ENCODE data around the gene DRAXIN.

DRAXIN gene

DNA sequence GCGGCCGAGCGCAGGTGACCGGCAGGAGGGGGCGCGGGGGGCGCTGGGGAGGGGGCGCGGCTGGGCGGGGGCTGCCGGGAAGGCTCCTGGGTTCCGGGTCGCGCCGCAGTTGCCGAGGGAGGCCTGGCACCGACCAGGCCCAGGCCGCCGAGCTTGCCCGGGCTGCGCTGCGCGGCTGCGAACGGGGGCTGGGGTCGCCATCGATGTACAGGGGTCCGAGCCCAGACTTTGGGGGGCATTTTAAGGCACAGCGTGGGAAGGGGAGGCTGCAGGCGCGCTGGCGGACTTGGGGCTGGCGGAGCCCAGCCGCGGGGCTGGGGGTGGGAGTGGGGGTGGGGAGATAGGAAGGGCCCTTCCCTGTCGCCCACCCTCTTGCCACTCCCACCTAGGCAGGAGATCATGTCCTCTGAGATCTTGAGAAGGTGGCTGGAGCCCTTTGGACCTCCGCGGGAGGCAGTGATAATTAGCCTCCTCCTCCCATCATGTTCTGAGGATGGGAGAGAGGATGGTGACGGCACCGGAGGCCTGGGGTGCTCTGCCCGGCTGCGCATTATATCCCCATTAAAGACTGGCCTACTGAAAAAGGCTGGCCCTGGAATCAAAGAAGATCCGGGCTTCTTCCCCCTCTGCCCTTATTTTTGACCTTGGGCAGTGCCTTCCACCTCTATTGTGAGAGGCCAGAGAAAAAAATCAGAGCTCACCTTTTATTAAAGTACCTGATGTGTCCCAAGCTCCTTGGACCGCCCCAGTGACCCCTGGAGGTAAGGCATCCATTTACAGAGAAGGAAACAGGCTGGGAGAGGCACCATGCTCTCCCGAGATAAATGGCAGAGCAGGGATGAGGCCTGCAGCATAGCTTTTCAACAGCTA lies 36.3 kb upstream of the DRAXIN start:
- DNase-seq (ENCODE audit: low read depth in 2 of 3, low spot score in 2 of 3), result no peak

- DNase-seq (ENCODE audit: low read depth in 2 of 3, low spot score in 2 of 3), result no peak
These were observed 33.9 kb upstream of the DRAXIN start for GRCh38 chr1:11657654-11658053.

- DNase-seq (ENCODE audit: low read depth in 2 of 3, low spot score in 2 of 3), result no peak
These were observed 33.0 kb upstream of the DRAXIN start for GRCh38 chr1:11658542-11658941.

DNA sequence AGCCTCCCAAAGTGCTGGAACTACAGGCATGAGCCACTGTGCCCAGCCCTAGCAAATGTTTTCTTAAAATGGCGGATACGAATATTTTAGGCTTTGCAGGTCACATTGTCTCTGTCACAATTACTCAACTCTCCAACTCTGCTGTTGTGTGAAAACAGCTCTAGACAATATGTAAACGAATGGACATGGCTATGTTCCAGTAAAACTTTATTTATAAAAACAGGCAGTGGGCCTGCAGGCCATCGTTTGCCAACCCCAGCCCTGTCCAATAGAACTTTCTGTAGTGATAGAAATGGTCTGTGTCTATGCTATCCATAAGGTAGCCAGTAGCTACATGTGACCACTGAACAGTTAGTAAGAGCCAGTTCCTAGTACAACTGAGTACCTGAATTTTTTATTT lies 31.8 kb upstream of the DRAXIN start:
- no peak for DNase-seq (ENCODE audit: low read depth in 2 of 3, low spot score in 2 of 3)

GRCh38 chr1:11661103-11661502 lies 30.4 kb upstream of the DRAXIN start:
- DNase-seq (ENCODE audit: low read depth in 2 of 3, low spot score in 2 of 3), result no peak

- DNase-seq (ENCODE audit: low read depth in 2 of 3, low spot score in 2 of 3), result peak in 1 of 3 experiments; percentile 48
These were observed 27.0 kb upstream of the DRAXIN start for GRCh38 chr1:11664336-11665065.

DNA sequence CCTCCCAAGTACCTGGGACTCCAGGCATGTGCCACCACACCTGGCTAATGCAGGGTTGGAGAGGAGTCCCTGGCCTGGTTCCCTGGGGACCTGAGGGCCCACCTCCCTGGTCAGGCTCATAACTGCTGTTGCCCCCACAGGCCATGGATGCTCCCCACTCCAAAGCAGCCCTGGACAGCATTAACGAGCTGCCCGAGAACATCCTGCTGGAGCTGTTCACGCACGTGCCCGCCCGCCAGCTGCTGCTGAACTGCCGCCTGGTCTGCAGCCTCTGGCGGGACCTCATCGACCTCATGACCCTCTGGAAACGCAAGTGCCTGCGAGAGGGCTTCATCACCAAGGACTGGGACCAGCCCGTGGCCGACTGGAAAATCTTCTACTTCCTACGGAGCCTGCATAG lies 23.0 kb upstream of the DRAXIN start:
- no peak for DNase-seq (ENCODE audit: low read depth in 2 of 3, low spot score in 2 of 3)

DNA sequence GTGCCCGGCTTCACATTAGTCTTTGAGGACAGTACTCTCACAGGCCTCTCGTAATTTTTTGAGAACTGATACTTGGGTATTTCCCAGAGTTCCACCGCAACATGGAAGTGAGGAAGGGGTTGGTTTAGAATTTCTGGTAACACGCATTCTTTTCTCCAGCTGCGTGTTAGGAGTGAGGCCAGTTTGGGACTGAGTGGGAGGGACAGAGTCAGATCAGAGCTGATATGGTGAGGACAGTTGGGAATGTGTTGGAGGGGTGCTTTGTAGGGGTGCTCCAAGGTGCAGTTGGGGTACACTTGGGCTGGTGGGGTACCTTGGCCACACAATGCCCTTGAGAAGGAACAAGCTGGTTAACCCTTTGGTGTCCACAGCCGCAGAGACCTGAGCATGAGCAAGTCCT lies 20.8 kb upstream of the DRAXIN start:
- no peak for DNase-seq (ENCODE audit: low read depth in 2 of 3, low spot score in 2 of 3)

- DNase-seq (ENCODE audit: low read depth in 2 of 3, low spot score in 2 of 3), result no peak
These were observed 20.3 kb upstream of the DRAXIN start for GRCh38 chr1:11671205-11671543.

DNA sequence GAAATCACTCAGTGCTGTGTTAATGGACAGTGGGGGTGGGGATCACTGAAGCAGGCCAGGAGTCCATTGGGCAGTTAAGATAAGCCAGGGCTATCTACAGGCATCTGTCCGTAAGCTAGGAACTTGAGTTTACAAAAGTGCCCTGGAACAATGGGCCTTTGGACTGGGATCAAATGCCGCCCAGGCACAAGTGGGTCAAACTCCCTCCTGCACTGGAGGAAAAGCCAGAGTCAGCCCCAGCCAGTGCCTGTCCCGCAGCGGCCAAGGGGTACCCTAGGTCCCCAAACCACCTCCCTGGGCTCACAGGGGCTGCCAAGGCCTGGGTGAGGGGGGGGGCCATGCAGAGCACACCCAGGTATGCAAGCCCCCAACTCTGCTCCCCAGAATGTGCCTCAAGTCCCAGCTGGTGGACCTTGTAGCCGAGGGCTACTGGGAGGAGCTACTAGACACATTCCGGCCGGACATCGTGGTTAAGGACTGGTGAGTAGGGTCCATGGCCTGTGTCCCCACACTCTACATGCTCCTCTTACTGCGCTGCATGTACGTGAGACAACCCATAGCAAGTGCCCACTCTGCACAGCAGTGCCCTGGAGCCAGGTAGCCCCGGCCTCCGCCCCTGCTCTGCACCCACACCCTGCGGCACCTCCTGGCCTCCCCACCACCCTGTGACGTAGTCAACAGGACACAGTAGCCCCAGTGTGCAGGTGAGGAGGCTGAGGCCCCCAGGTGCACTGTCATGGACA lies 19.8 kb upstream of the DRAXIN start:
- DNase-seq (ENCODE audit: low read depth in 2 of 3, low spot score in 2 of 3), result no peak

DNA sequence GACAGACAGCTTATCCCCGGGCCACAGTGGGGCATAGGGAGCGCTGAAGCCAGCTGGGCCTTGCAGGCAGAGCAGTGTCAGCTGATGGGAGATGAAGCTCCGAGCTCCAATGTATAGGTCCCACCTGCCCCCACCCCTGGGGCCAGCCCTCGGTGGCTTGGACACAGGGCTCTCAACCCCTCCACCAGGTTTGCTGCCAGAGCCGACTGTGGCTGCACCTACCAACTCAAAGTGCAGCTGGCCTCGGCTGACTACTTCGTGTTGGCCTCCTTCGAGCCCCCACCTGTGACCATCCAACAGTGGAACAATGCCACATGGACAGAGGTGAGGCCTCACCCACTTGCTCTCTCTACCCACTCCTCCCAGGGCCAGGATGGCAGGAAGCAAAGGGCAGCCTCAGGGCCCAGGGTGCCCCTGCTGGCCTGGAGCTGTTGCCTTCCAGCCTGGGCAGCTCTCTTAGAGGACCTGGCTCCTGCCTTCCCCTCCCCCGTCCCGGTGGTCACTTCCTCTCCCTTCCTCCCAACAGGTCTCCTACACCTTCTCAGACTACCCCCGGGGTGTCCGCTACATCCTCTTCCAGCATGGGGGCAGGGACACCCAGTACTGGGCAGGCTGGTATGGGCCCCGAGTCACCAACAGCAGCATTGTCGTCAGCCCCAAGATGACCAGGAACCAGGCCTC lies 18.3 kb upstream of the DRAXIN start:
- no peak for DNase-seq (ENCODE audit: low read depth in 2 of 3, low spot score in 2 of 3)

DNA sequence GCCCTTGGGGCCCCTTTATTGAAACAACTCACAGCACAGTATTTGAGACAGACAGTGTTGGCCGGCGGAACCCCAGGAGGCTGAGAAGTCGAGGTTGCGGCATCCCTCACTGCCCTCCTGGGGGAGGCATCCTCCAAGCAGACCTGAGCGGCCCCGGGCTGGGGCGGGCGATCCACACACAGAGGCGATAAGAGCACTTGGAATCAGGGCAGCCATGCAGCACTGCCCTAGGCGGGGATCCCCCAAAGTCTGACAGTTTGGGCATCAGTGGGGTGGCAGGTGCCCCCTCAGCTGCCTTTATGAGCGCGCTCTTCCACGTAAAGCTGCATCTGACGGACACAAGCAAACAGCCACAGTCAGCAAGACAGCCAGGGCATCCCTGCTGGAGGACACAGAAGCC lies 17.0 kb upstream of the DRAXIN start:
- no peak for DNase-seq (ENCODE audit: low read depth in 2 of 3, low spot score in 2 of 3)

DNA sequence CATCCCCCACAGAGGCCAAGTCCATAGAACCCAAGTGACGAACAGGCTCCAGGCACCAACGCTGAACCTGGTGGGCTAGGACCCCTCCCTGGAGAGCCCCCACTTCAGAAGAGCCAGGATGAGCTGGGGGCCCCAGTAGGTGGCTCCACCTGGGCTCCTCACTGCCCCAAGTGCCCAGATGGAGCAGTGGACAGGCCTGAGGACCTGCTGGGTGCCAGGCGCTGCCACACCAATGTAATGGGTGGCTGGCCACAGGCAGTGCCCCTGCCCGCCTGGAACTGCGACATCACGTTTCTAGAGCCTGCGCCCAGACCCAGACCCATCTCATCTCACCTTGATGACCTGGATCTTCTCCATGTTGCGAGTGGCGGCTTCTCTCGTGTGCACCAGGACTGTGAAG lies 16.2 kb upstream of the DRAXIN start:
- DNase-seq (ENCODE audit: low read depth in 2 of 3, low spot score in 2 of 3), result no peak

GRCh38 chr1:11676386-11677103 lies 15.0 kb upstream of the DRAXIN start:
- no peak for DNase-seq (ENCODE audit: low read depth in 2 of 3, low spot score in 2 of 3)

GRCh38 chr1:11678442-11678841 lies 13.1 kb upstream of the DRAXIN start:
- DNase-seq (ENCODE audit: low read depth in 2 of 3, low spot score in 2 of 3), result no peak

- DNase-seq (ENCODE audit: low read depth in 2 of 3, low spot score in 2 of 3), result peak in 1 of 3 experiments; percentile 18
These were observed 11.0 kb upstream of the DRAXIN start for GRCh38 chr1:11680270-11681070.

DNA sequence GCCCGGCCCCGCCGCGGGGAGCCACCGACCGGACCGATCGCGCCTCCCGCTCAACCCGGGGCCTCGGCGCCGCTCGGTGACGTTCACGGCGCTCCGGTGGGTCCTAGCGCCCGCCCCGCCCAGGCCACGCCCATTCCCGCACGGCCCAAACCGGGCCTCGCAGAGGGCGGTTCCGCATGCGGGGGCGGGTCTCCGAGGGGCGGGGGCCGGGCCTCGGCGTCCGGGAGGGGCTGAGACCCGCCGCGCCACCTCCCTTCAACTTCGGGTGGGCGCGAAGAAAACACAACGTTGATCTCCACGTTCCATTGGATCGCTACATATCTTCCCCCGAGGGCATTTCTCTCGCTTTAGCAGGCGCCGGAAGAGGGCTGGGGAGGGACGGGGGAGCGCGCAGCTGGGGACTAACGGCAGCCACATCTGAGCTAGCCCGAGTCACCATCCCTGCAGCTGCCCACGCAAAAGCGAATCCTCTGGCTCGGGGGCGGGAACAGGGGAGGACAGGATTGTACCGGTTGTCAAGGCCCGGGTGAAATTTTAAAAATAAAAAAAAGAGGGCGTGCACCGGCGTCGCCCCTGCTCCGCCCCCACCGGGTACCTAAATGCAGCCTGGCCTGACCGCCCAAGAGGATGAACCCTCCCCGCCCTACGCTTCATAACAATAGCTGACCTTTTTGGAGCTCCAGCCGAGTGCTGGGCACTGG lies 10.3 kb upstream of the DRAXIN start, which contains the start of gene MAD2L2:
Gene MAD2L2 (minus strand): TSS at position 78 of the 701 bp plus-strand sequence. CDS start 547 bp downstream, outside the sequence.
- DNase-seq (ENCODE audit: low read depth in 2 of 3, low spot score in 2 of 3), result peak; percentile 73 to 81 (median 81)

GRCh38 chr1:11682287-11682771 lies 9.2 kb upstream of the DRAXIN start:
- DNase-seq (ENCODE audit: low read depth in 2 of 3, low spot score in 2 of 3), result no peak

GRCh38 chr1:11682799-11683198 lies 8.7 kb upstream of the DRAXIN start:
- no peak for DNase-seq (ENCODE audit: low read depth in 2 of 3, low spot score in 2 of 3)
